Fibroblast of skin of left biceps (primary cell): ENCODE data around the gene CYSRT1.

Source experiments
- DNase-seq, 2 experiments: peaks; one replicate each; pipeline ENCODE4 v3.0.0-alpha.2; 2013; ENCODE audit warnings: low read depth in 2 of 2

CYSRT1 gene

GRCh38 chr9:137271696-137272076 lies 46.7 kb downstream of the CYSRT1 start:
- DNase-seq = no peak

GRCh38 chr9:137272241-137273094 lies 47.5 kb downstream of the CYSRT1 start:
- no peak for DNase-seq

- DNase-seq = no peak
Measured at GRCh38 chr9:137273095-137273490, 48.1 kb downstream of the CYSRT1 start.

- no peak for DNase-seq
Measured at GRCh38 chr9:137273611-137274320, 48.8 kb downstream of the CYSRT1 start.

GRCh38 chr9:137275203-137275587 lies 50.2 kb downstream of the CYSRT1 start:
- DNase-seq = no peak
